ENCODE data around the gene PCDHA1.
A peak's percentile ranks its signal among the peaks of the same experiment; 100 is the strongest.

DNA sequence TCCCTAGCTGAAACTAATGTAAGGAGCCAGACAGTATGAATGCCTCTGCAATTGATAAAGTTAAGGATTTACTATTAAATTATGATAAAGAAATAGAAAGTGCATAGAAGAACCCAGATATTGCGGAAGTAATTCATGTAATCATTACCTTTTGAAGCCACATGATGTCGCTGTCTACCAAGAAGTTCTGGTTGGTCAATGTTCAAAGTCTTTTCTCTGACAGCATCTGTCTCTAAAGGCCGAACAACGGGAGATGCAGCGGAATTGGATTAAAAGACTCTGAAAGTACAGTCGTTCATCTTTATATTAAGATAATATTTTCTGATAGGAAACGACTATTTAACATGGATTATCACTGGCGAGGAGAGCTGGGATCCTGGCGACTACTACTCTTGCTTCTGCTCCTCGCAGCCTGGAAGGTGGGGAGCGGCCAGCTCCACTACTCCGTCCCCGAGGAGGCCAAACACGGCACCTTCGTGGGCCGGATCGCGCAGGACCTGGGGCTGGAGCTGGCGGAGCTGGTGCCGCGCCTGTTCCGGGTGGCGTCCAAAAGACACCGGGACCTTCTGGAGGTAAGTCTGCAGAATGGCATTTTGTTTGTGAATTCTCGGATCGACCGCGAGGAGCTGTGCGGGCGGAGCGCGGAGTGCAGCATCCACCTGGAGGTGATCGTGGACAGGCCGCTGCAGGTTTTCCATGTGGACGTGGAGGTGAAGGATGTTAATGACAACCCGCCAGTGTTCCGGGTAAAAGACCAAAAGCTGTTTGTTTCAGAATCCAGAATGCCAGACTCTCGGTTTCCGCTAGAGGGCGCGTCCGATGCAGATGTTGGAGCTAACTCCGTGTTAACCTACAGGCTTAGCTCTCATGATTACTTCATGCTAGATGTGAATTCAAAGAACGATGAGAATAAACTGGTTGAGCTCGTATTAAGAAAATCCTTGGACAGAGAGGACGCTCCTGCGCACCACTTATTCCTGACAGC lies 55.3 kb downstream of the PCDHA1 start, which contains the start of gene PCDHA8:
- TF ChIP-seq CTCF (conservative IDR thresholded peaks at IDR 0.05; ENCODE audit: low read depth in 2 of 2) (peak; percentile 75 to 83), REST (IDR thresholded peaks at IDR 0.05; ENCODE audit: unreplicated experiment) (no peak), ETS1 (IDR thresholded peaks at IDR 0.05) (no peak), EZH2phosphoT487 (IDR thresholded peaks at IDR 0.05; ENCODE audit: unreplicated experiment) (no peak), POLR2AphosphoS5 (IDR thresholded peaks at IDR 0.05; ENCODE audit: low read depth) (no peak), JUNB (IDR thresholded peaks at IDR 0.05; ENCODE audit: unreplicated experiment) (no peak), EZH2 (IDR thresholded peaks at IDR 0.05; ENCODE audit: low read depth, unreplicated experiment) (no peak), STAT1 (IDR thresholded peaks at IDR 0.05; ENCODE audit: unreplicated experiment) (no peak), ZNF114 (CRISPR knock-in tag; IDR thresholded peaks at IDR 0.05) (no peak)
